GM10248 (cell line): Measurements from ENCODE around the gene IRF2.

Source experiments
- CTCF ChIA-PET: fragments of 300-600 bp; sonication (Branson Sonifier 250); formaldehyde crosslinking; extraction: SDS; loops from one replicate; lab custom pipeline; 2021; ENCODE audit warnings: antibody characterized with exemption; lab: Yijun Ruan, JAX
- POLR2A ChIA-PET: fragments of 350-650 bp; sonication (Branson Sonifier 250); formaldehyde crosslinking; extraction: SDS; loops from one replicate; lab custom pipeline; 2020; ENCODE audit warnings: antibody characterized with exemption; lab: Yijun Ruan, JAX
- DNase-seq: peaks from one replicate; pipeline ENCODE4 v3.0.0; 2012; ENCODE audit errors: extremely low spot score
- CTCF ChIP-seq: IDR thresholded peaks from 2 replicates; pipeline ENCODE4 v1.5.1; 2012; ENCODE audit warnings: mild to moderate bottlenecking, low read depth; ENCODE audit errors: extremely low read depth, missing control alignments, control extremely low read depth

The IRF2 gene

GRCh38 chr4:184408021-184408683, 66.2 kb downstream of the IRF2 start:
- no peak for DNase-seq
- ChIA-PET POLR2A (no interaction called here), CTCF (interaction anchor here (1.7 to 2.6 kb wide), 3 partner anchors 9 to 144 kb away, joined by 5 to 11 read pairs (median 9); no protein-coding TSS in a partner anchor)
- TF ChIP-seq CTCF: no peak

GRCh38 chr4:184406958-184407391, 67.4 kb downstream of the IRF2 start:
- DNase-seq: no peak
- CTCF ChIA-PET: interaction anchor here (1.3 to 2.4 kb wide), 4 partner anchors 11 to 120 kb away, joined by 3 to 9 read pairs (median 4); no protein-coding TSS in a partner anchor
- POLR2A ChIA-PET: interaction anchor here (0.5 kb wide), 1 partner anchor 243 kb away, joined by 3 read pairs; the partner anchor contains the start of gene PRIMPOL
- no peak for TF ChIP-seq CTCF

GRCh38 chr4:184404047-184404446, 70.3 kb downstream of the IRF2 start:
- no peak for DNase-seq
- TF ChIP-seq CTCF: no peak
- ChIA-PET POLR2A (no interaction called here), CTCF (no interaction called here)

GRCh38 chr4:184403384-184403781, 71.0 kb downstream of the IRF2 start:
- no peak for DNase-seq
- TF ChIP-seq CTCF: no peak
- ChIA-PET CTCF (no interaction called here), POLR2A (no interaction called here)

- ChIA-PET CTCF (interaction anchor here (1.6 kb wide), 1 partner anchor 139 kb away, joined by 7 read pairs; no protein-coding TSS in a partner anchor), POLR2A (no interaction called here)
- DNase-seq: no peak
- no peak for TF ChIP-seq CTCF
Measured at GRCh38 chr4:184402740-184403383, 71.5 kb downstream of the IRF2 start.

- ChIA-PET POLR2A (no interaction called here), CTCF (interaction anchor here (1.4 to 1.6 kb wide), 2 partner anchors 12 to 138 kb away, joined by 3 to 7 read pairs; no protein-coding TSS in a partner anchor)
- no peak for TF ChIP-seq CTCF
- no peak for DNase-seq
Measured at GRCh38 chr4:184402239-184402638, 72.1 kb downstream of the IRF2 start.
